Gastrocnemius medialis (tissue), 4 donors: ENCODE results near the gene FCMR. TPM values are rescaled to one million over a fixed set of nuclear protein-coding genes. Genes with fewer than 3 reads are reported as not detected.

Experiments
- ATAC-seq, 2 donors: fragments of 150-250 bp; one replicate each; pipeline ENCODE4 v1.9.1; 2016
- DNase-seq, 2 donors: peaks; one replicate each; pipeline ENCODE4 v3.0.0-alpha.2; 2019
- H3K27ac ChIP-seq, 4 donors: fragments of 200-600 bp; sonication (generic); 1 replicate in 1 of 4; 2 replicates in 3 of 4; pipeline ENCODE4 v1.5.1; 2016 to 2018; ENCODE audit warnings: mild to moderate bottlenecking in 2 of 4, moderate library complexity in 1 of 4
- H3K27me3 ChIP-seq, 3 donors: fragments of 200-600 bp; sonication (generic) in 2 of 3; 1 replicate in 1 of 3; 2 replicates in 2 of 3; pipeline versions ENCODE4 v1.5.1 to v1.6.0; 2016 to 2019; ENCODE audit warnings: mild to moderate bottlenecking in 1 of 3, moderate library complexity in 1 of 3
- H3K36me3 ChIP-seq, 2 donors: fragments of 200-600 bp; sonication (generic) in 1 of 2; one replicate each; pipeline ENCODE4 v1.5.1; 2017 to 2018
- H3K4me1 ChIP-seq, 2 donors: fragments of 200-600 bp; sonication (generic) in 1 of 2; one replicate each; pipeline ENCODE4 v1.5.1; 2016 to 2017; ENCODE audit warnings: mild to moderate bottlenecking in 2 of 2
- H3K4me3 ChIP-seq, 4 donors: fragments of 200-600 bp; sonication (generic) in 3 of 4; 1 replicate in 1 of 4; 2 replicates in 3 of 4; pipeline ENCODE4 v1.5.1; 2016 to 2019; ENCODE audit warnings: mild to moderate bottlenecking in 2 of 4
- H3K9me3 ChIP-seq, 3 donors: fragments of 200-600 bp; sonication (generic) in 2 of 3; 1 replicate in 1 of 3; 2 replicates in 2 of 3; pipeline ENCODE4 v1.5.1; 2016 to 2019
- CTCF ChIP-seq, 5 experiments: fragments of 450-650 bp in 3 of 5; fragments of 200-600 bp in 2 of 5; sonication (generic) in 2 of 5; IDR thresholded peaks in 4 of 5; conservative IDR thresholded peaks in 1 of 5; 1 replicate in 4 of 5; 2 replicates in 1 of 5; pipeline ENCODE4 v1.5.1; 2016 to 2019; ENCODE audit warnings: antibody characterized with exemption in 5 of 5, mild to moderate bottlenecking in 3 of 5, moderate library complexity in 3 of 5
- POLR2A ChIP-seq, 2 donors: fragments of 450-650 bp; IDR thresholded peaks; one replicate each; pipeline ENCODE4 v1.6.1; 2017; ENCODE audit warnings: antibody characterized with exemption in 2 of 2, mild to moderate bottlenecking in 2 of 2, moderate library complexity in 2 of 2
- in situ Hi-C, 4 donors: fragments of 200-750 bp; cut with MboI; loops; one replicate each; pipeline versions ENCODE4 v1.15.0 to v1.8.0; 2017; ENCODE audit warnings: low sequenced_read_pairs in 4 of 4
- intact Hi-C: fragments of 100-400 bp; cut with DNase I; formaldehyde crosslinking; loops from one replicate; pipeline ENCODE4 v1.15.1; 2023; ENCODE audit warnings: low total_unique reads
- total RNA-seq, 4 donors: library from RNA; depleted of rRNA; stranded (reverse); fragments of >200 nt; gene quantifications; one replicate each; pipeline versions ENCODE4 v1.1.0 to v1.2.3, GENCODE V29; 2016

The FCMR gene
- total RNA-seq, 4 donors from 2014 or later = 2.1 to 10.2 (median 4.7) TPM

GRCh38 chr1:206912445-206913095 lies 9.2 kb downstream of the FCMR start:
- H3K4me1 ChIP-seq = peaks cover 19 to 20% of the 10 kb centered on the region in 2 donors
- in situ Hi-C loops = loop anchor here (5.0 to 10.0 kb wide), 7 partner anchors 48 to 280 kb away; partner anchors contain the start of genes IL20 (in 4 of the 4) and DYRK3 (in 2 of the 4)
- intact Hi-C loops = loop anchor here (1.0 to 10.0 kb wide), 4 partner anchors 47 to 278 kb away; partner anchors contain the start of gene IL20
- peak; percentile 48 to 69 for DNase-seq
- H3K36me3 ChIP-seq = no peaks in the 10 kb centered on the region
- peaks cover 0 to 4% (median 0%) of the 10 kb centered on the region in 3 donors for H3K27me3 ChIP-seq
- H3K9me3 ChIP-seq = no peaks in the 10 kb centered on the region
- no peak overlapping the region for H3K27ac ChIP-seq
- peak; percentile 76 to 88 (median 87) for TF ChIP-seq CTCF (IDR thresholded peaks at IDR 0.05 in 4 of 5, conservative IDR thresholded peaks at IDR 0.05 in 1 of 5)
- TF ChIP-seq POLR2A (IDR thresholded peaks at IDR 0.05) = no peak
- no peak overlapping the region for H3K4me3 ChIP-seq
- ATAC-seq = peak; percentile 55 to 56

GRCh38 chr1:206911064-206911663 lies 10.6 kb downstream of the FCMR start:
- H3K36me3 ChIP-seq = no peaks in the 10 kb centered on the region
- peak; percentile 65 to 90 (median 76) for TF ChIP-seq CTCF (IDR thresholded peaks at IDR 0.05 in 4 of 5, conservative IDR thresholded peaks at IDR 0.05 in 1 of 5)
- TF ChIP-seq POLR2A (IDR thresholded peaks at IDR 0.05) = no peak
- H3K27me3 ChIP-seq = peaks cover 0 to 4% (median 0%) of the 10 kb centered on the region in 3 donors
- H3K4me3 ChIP-seq = no peak overlapping the region
- intact Hi-C loops (loop anchor here (1.0 to 10.0 kb wide), 2 partner anchors 106 to 253 kb away; no protein-coding TSS in a partner anchor), in situ Hi-C loops (loop anchor here (5.0 to 10.0 kb wide), 7 partner anchors 46 to 279 kb away; partner anchors contain the start of genes IL20 (in 4 of the 4) and DYRK3 (in 2 of the 4))
- H3K9me3 ChIP-seq = no peaks in the 10 kb centered on the region
- no peak overlapping the region for H3K27ac ChIP-seq
- peak; percentile 18 to 43 for DNase-seq
- peaks cover 20 to 23% of the 10 kb centered on the region in 2 donors for H3K4me1 ChIP-seq
- ATAC-seq = peak; percentile 60 to 63

- TF ChIP-seq CTCF (IDR thresholded peaks at IDR 0.05 in 4 of 5, conservative IDR thresholded peaks at IDR 0.05 in 1 of 5) = no peak
- TF ChIP-seq POLR2A (IDR thresholded peaks at IDR 0.05) = no peak
- intact Hi-C loops (loop anchor here (2.0 to 10.0 kb wide), 5 partner anchors 17 to 902 kb away; partner anchors contain the start of genes PFKFB2 and YOD1), in situ Hi-C loops (loop anchor here (5.0 to 10.0 kb wide), 7 partner anchors 45 to 278 kb away; partner anchors contain the start of genes IL20 (in 4 of the 4) and DYRK3 (in 2 of the 4))
- H3K9me3 ChIP-seq = no peaks in the 10 kb centered on the region
- ATAC-seq (peak in 1 of 2 donors; percentile 27), DNase-seq (peak in 1 of 2 donors; percentile 44)
- H3K36me3 ChIP-seq = no peaks in the 10 kb centered on the region
- peaks cover 0 to 4% (median 0%) of the 10 kb centered on the region in 3 donors for H3K27me3 ChIP-seq
- H3K4me3 ChIP-seq = peak overlapping the region; percentile 54 to 60 (median 56)
- peak overlapping the region; percentile 65 to 85 (median 75) for H3K27ac ChIP-seq
- H3K4me1 ChIP-seq = peaks cover 20 to 23% of the 10 kb centered on the region in 2 donors
These were observed 11.8 kb downstream of the FCMR start for GRCh38 chr1:206909883-206910318.

- Histone ChIP-seq H3K27me3 (peaks cover 0 to 4% (median 0%) of the 10 kb centered on the region in 3 donors), H3K27ac (peak overlapping the region; percentile 65 to 85 (median 75)), H3K4me3 (peak overlapping the region; percentile 54 to 60 (median 56)), H3K9me3 (no peaks in the 10 kb centered on the region), H3K36me3 (no peaks in the 10 kb centered on the region), H3K4me1 (peaks cover 20 to 27% of the 10 kb centered on the region in 2 donors)
- intact Hi-C loops (loop anchor here (2.0 to 5.0 kb wide), 4 partner anchors 17 to 903 kb away; partner anchors contain the start of genes PFKFB2 and YOD1), in situ Hi-C loops (no loop called here)
- DNase-seq = peak; percentile 72 to 81
- TF ChIP-seq POLR2A (IDR thresholded peaks at IDR 0.05) (peak; percentile 32 to 61), CTCF (IDR thresholded peaks at IDR 0.05 in 4 of 5, conservative IDR thresholded peaks at IDR 0.05 in 1 of 5) (peak in 1 of 5 experiments; percentile 6)
- peak; percentile 72 to 73 for ATAC-seq
These were observed 12.4 kb downstream of the FCMR start for GRCh38 chr1:206909161-206909882.
